Panc1 (cell line): ENCODE measurements around the gene COL4A2.

Experiments used
- CTCF ChIP-seq: fragments of 450-650 bp; IDR thresholded peaks from 2 replicates; pipeline ENCODE4 v1.5.1; 2017; ENCODE audit warnings: mild to moderate bottlenecking
- POLR2AphosphoS5 ChIP-seq: IDR thresholded peaks from 2 replicates; pipeline ENCODE4 v1.6.1; 2012; ENCODE audit warnings: mild to moderate bottlenecking, low read depth, low read length, moderate library complexity

GRCh38 chr13:110266431-110266809 is 40.7 kb upstream of the COL4A2 start:
- no peak for TF ChIP-seq CTCF
- TF ChIP-seq POLR2AphosphoS5 = no peak
